Caco-2 (cell line): Measurements from ENCODE around the gene LRRC10B. TPM values are rescaled to one million over a fixed set of nuclear protein-coding genes. Genes with fewer than 3 reads are reported as not detected.

Experiments used
- BruUV-seq: library from RNA; stranded (reverse); fragments of 400-500 nt; replicated peaks from 2 replicates; lab custom pipeline; 2021; lab: Mats Ljungman, UMichigan
- CTCF ChIA-PET: fragments of 300-600 bp; sonication (Branson Sonifier 250); formaldehyde crosslinking; loops from one replicate; lab custom pipeline; 2022; ENCODE audit warnings: antibody characterized with exemption; lab: Charles Lee
- POLR2A ChIA-PET: fragments of 300-600 bp; sonication (Branson Sonifier 250); formaldehyde crosslinking; loops from one replicate; lab custom pipeline; 2022; ENCODE audit warnings: antibody characterized with exemption; lab: Charles Lee
- DNase-seq, 2 experiments: peaks; one replicate each; pipeline versions ENCODE4 v3.0.0 to v3.0.0-alpha.2; 2020 to 2022
- H3K27me3 ChIP-seq: replicated peaks from 2 replicates; pipeline ENCODE4 v1.6.0; 2011; ENCODE audit warnings: low read length; ENCODE audit not compliant: control insufficient read depth, insufficient read depth
- H3K36me3 ChIP-seq: 2 replicates; pipeline ENCODE4 v1.5.1; 2011; ENCODE audit warnings: low read length; ENCODE audit not compliant: control insufficient read depth, insufficient read depth
- H3K4me1 ChIP-seq: fragments of 250-450 bp; sonication (Bioruptor Pico); 2 replicates; pipeline ENCODE4 v1.5.1; 2020; ENCODE audit warnings: mild to moderate bottlenecking
- H3K4me3 ChIP-seq: 2 replicates; pipeline ENCODE4 v1.5.1; 2011; ENCODE audit warnings: low read depth, mild to moderate bottlenecking, control low read depth, low read length
- H3K9me3 ChIP-seq: fragments of 250-450 bp; sonication (Bioruptor Pico); 2 replicates; pipeline ENCODE4 v1.5.1; 2020; ENCODE audit warnings: mild to moderate bottlenecking, moderate library complexity
- H3K27ac Mint-ChIP-seq: one replicate; pipeline ENCODE4 v1.8.0; 2022; ENCODE audit warnings: mixed read lengths; ENCODE audit not compliant: unreplicated experiment
- H3K27me3 Mint-ChIP-seq: one replicate; pipeline ENCODE4 v1.8.0; 2022; ENCODE audit warnings: mixed read lengths; ENCODE audit not compliant: insufficient read depth, unreplicated experiment
- H3K36me3 Mint-ChIP-seq: one replicate; pipeline ENCODE4 v1.8.0; 2022; ENCODE audit warnings: mild to moderate bottlenecking, mixed read lengths; ENCODE audit not compliant: insufficient read depth, unreplicated experiment
- H3K4me1 Mint-ChIP-seq: one replicate; pipeline ENCODE4 v1.8.0; 2022; ENCODE audit warnings: low read depth, mixed read lengths; ENCODE audit not compliant: unreplicated experiment
- H3K4me3 Mint-ChIP-seq: one replicate; pipeline ENCODE4 v1.8.0; 2022; ENCODE audit warnings: mild to moderate bottlenecking, moderate library complexity, mixed read lengths; ENCODE audit not compliant: unreplicated experiment
- H3K9me3 Mint-ChIP-seq: one replicate; pipeline ENCODE4 v1.8.0; 2022; ENCODE audit warnings: mixed read lengths; ENCODE audit not compliant: unreplicated experiment
- intact Hi-C: fragments of 100-400 bp; cut with micrococcal nuclease; formaldehyde crosslinking; loops from one replicate; pipeline ENCODE4 v1.10.0; 2022; ENCODE audit not compliant: unreplicated experiment
- microRNA-seq: library from miRNA; unstranded; fragments of <30 nt; microRNA quantifications from one replicate; pipeline ENCODE4 v1.2.0, GENCODE V29; 2022
- total RNA-seq: library from RNA; stranded (reverse); gene quantifications from 2 replicates; pipeline ENCODE4 v1.2.3, GENCODE V29; 2022
- TF ChIP-seq, protein P1 (sequence below), 2 experiments: fragments of 200-600 bp in 1 of 2; IDR thresholded peaks; 1 replicate in 1 of 2; 2 replicates in 1 of 2; pipeline versions ENCODE4 v1.5.1 to v1.8.0; 2011 to 2022; ENCODE audit warnings: antibody characterized with exemption in 1 of 2, control low read depth in 1 of 2, inconsistent platforms in 1 of 2, low read depth in 1 of 2, low read length in 1 of 2, mild to moderate bottlenecking in 1 of 2, moderate library complexity in 1 of 2; ENCODE audit not compliant: insufficient read depth in 1 of 2, severe bottlenecking in 1 of 2, unreplicated experiment in 1 of 2

Gene LRRC10B
- total RNA-seq, 1 experiment from 2014 or later: 0.34 TPM

DNA sequence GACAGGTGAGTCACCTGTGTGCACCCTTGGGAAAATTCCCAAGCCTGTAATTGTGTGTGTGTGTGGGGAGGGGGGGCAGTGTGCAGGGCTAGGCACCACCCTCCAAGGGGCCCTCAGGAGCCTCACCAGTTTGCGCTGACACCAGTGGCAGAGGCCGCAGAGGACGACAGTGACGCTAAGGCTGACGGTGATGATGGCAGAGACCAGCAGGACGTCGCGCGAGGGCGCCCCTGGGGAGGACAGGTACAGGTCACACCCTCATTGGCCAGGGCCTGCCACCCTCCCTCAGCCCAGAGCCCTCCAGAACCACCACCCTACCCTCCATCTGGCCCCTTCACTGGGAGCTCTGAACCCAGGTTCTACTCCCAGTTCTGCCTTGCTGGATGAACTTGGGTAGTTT, 47.4 kb downstream of the LRRC10B start:
- Mint-ChIP-seq H3K27ac (no peak overlapping the region), H3K27me3 (no peaks in the 10 kb centered on the region), H3K36me3 (peaks cover 5% of the 10 kb centered on the region), H3K4me3 (no peak overlapping the region), H3K9me3 (no peaks in the 10 kb centered on the region), H3K4me1 (peaks cover 17% of the 10 kb centered on the region)
- H3K27me3 ChIP-seq: no peaks in the 10 kb centered on the region
- ChIA-PET POLR2A (no interaction called here), CTCF (no interaction called here)
- intact Hi-C loops: no loop called here
- H3K9me3 ChIP-seq: no peaks in the 10 kb centered on the region
- DNase-seq: no peak
- BruUV-seq: no TSS peak
- H3K4me1 ChIP-seq: no peaks in the 10 kb centered on the region; the same call in 1 of the 2 replicates
- no peak overlapping the region for H3K4me3 ChIP-seq
- no peaks in the 10 kb centered on the region for H3K36me3 ChIP-seq
- TF ChIP-seq, protein P1, sequence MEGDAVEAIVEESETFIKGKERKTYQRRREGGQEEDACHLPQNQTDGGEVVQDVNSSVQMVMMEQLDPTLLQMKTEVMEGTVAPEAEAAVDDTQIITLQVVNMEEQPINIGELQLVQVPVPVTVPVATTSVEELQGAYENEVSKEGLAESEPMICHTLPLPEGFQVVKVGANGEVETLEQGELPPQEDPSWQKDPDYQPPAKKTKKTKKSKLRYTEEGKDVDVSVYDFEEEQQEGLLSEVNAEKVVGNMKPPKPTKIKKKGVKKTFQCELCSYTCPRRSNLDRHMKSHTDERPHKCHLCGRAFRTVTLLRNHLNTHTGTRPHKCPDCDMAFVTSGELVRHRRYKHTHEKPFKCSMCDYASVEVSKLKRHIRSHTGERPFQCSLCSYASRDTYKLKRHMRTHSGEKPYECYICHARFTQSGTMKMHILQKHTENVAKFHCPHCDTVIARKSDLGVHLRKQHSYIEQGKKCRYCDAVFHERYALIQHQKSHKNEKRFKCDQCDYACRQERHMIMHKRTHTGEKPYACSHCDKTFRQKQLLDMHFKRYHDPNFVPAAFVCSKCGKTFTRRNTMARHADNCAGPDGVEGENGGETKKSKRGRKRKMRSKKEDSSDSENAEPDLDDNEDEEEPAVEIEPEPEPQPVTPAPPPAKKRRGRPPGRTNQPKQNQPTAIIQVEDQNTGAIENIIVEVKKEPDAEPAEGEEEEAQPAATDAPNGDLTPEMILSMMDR (IDR thresholded peaks at IDR 0.05; ENCODE audit: insufficient read depth in 1 of 2, low read depth in 1 of 2, low read length in 1 of 2, severe bottlenecking in 1 of 2, unreplicated experiment in 1 of 2): no peak

DNA sequence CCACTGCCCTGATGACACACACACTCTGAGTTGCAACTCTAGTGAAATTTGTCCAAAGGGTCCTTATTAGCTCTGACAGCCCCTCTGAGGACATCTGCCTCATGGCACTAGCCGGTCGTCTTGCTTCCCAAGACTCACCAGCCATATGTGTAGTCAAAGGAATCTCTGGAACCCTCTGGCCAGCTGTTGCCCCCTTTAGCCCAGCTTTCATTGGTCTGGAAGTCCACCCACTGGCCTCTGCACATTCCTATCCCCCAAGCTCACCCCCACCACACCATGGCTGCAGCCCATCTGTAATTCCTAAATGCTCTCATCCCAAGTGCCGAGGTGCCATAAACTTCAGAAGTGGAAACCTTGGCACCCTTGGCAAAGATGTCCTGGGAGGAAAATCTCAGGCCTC, 48.1 kb downstream of the LRRC10B start:
- BruUV-seq: no TSS peak
- H3K27me3 ChIP-seq: no peaks in the 10 kb centered on the region
- Mint-ChIP-seq H3K4me3 (no peak overlapping the region), H3K27ac (no peak overlapping the region), H3K27me3 (no peaks in the 10 kb centered on the region), H3K36me3 (peaks cover 5% of the 10 kb centered on the region), H3K9me3 (no peaks in the 10 kb centered on the region), H3K4me1 (peaks cover 17% of the 10 kb centered on the region)
- TF ChIP-seq, protein P1 (IDR thresholded peaks at IDR 0.05; ENCODE audit: insufficient read depth in 1 of 2, low read depth in 1 of 2, low read length in 1 of 2, severe bottlenecking in 1 of 2, unreplicated experiment in 1 of 2): no peak
- CTCF ChIA-PET: no interaction called here
- no peaks in the 10 kb centered on the region; the same call in 1 of the 2 replicates for H3K4me1 ChIP-seq
- H3K4me3 ChIP-seq: no peak overlapping the region
- H3K36me3 ChIP-seq: no peaks in the 10 kb centered on the region
- no peaks in the 10 kb centered on the region for H3K9me3 ChIP-seq
- POLR2A ChIA-PET: no interaction called here
- DNase-seq: no peak
- intact Hi-C loops: no loop called here

Small RNA genes lying within 50 kb of the gene (microRNA-seq; reads per million reads assigned to microRNA genes)
- gene MIR4488: not detected

Other genes with a start within 250 kb of the LRRC10B start
- 17.7 and 18.6 TPM in 2 replicates for gene VWCE, start 213.4 kb upstream of the LRRC10B start, total RNA-seq
- gene DDB1, start 175.6 kb upstream of the LRRC10B start, total RNA-seq: 284 and 303 TPM in 2 replicates
- gene TKFC, start 175.5 kb upstream of the LRRC10B start, total RNA-seq: 86.2 and 99.0 TPM in 2 replicates
- gene CYB561A3, start 146.9 kb upstream of the LRRC10B start, total RNA-seq: 33.6 and 34.9 TPM in 2 replicates
- gene TMEM138, start 146.4 kb upstream of the LRRC10B start, total RNA-seq: 46.3 and 48.3 TPM in 2 replicates
- 27.1 and 27.5 TPM in 2 replicates for gene TMEM216, start 116.2 kb upstream of the LRRC10B start, total RNA-seq
- 123 and 128 TPM in 2 replicates for gene CPSF7, start 78.8 kb upstream of the LRRC10B start, total RNA-seq
- 49.2 and 52.1 TPM in 2 replicates for gene SDHAF2, start 78.6 kb upstream of the LRRC10B start, total RNA-seq
- 32.8 and 33.5 TPM in 2 replicates for gene SYT7, start 72.3 kb downstream of the LRRC10B start, total RNA-seq
- 9.4 and 9.5 TPM in 2 replicates for gene DAGLA, start 171.6 kb downstream of the LRRC10B start, total RNA-seq
- gene MYRF, start 243.9 kb downstream of the LRRC10B start, total RNA-seq: 165 and 169 TPM in 2 replicates